Measurements from ENCODE around the gene SLCO4A1. TPM values are rescaled to one million over a fixed set of nuclear protein-coding genes. Genes with fewer than 3 reads are reported as not detected.

Gene SLCO4A1
- total and polyA plus RNA-seq, 12 donors = 1.5 to 52.7 (median 6.8) TPM

DNA sequence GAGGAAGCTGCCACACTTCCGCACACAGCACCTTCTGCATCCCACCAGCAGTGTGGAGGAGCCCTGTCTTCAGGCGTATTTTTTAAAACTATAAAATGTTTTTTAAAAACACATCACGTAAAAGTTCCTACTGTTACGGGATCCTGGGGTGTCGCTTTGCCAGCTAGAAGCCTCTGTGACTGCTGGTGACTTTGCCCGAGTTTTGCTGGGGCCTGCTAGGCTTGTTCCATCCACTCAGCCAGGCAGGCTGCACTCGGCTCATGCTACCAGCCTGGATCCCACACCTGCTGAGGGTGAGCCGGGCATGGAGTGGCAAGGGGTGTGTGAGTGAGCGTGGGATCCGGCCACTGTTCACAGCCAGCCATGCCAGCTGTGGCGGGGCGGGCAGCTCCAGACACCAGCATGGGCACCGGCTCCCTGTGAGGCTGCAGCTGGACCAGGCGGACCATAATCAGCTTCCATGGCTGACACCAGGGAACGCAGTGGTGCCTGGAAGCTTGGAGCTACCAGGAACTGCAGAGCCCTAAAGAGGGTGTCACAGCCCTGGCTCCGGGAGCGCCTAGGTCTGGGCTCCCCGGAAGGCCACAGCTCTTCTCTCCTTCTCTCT, 12.3 kb upstream of the SLCO4A1 start:
- Histone ChIP-seq H3K36me3 (no peaks in the 10 kb centered on the region), H3K27me3 (peaks cover 0 to 41% (median 19%) of the 10 kb centered on the region in 7 donors), H3K4me1 (peaks cover 0 to 16% (median 7%) of the 10 kb centered on the region in 9 donors), H3K4me3 (no peak overlapping the region), H3K27ac (no peak overlapping the region), H3K9me3 (no peaks in the 10 kb centered on the region)
- ATAC-seq = no peak
- TF ChIP-seq, protein P1, sequence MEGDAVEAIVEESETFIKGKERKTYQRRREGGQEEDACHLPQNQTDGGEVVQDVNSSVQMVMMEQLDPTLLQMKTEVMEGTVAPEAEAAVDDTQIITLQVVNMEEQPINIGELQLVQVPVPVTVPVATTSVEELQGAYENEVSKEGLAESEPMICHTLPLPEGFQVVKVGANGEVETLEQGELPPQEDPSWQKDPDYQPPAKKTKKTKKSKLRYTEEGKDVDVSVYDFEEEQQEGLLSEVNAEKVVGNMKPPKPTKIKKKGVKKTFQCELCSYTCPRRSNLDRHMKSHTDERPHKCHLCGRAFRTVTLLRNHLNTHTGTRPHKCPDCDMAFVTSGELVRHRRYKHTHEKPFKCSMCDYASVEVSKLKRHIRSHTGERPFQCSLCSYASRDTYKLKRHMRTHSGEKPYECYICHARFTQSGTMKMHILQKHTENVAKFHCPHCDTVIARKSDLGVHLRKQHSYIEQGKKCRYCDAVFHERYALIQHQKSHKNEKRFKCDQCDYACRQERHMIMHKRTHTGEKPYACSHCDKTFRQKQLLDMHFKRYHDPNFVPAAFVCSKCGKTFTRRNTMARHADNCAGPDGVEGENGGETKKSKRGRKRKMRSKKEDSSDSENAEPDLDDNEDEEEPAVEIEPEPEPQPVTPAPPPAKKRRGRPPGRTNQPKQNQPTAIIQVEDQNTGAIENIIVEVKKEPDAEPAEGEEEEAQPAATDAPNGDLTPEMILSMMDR (IDR thresholded peaks at IDR 0.05) = no peak
- DNase-seq = no peak
- 96% methylated on average over 18 of the region's 18 CpGs for WGBS, 2 donors
- intact Hi-C loops (cut with DNase I) = no loop called here

GRCh38 chr20:62631336-62632308, 10.7 kb upstream of the SLCO4A1 start:
- H3K9me3 ChIP-seq = no peaks in the 10 kb centered on the region
- H3K4me3 ChIP-seq = no peak overlapping the region
- 90 to 92% methylated on average over 23 to 24 of the region's 24 CpGs for WGBS, 2 donors
- peaks cover 0 to 8% (median 0%) of the 10 kb centered on the region in 9 donors for H3K4me1 ChIP-seq
- no peak overlapping the region for H3K27ac ChIP-seq
- intact Hi-C loops (cut with DNase I) = no loop called here
- no peak for ATAC-seq
- no peaks in the 10 kb centered on the region for H3K36me3 ChIP-seq
- H3K27me3 ChIP-seq = peaks cover 0 to 57% (median 24%) of the 10 kb centered on the region in 7 donors
- TF ChIP-seq, protein P1 (IDR thresholded peaks at IDR 0.05) = no peak
- no peak for DNase-seq

DNA sequence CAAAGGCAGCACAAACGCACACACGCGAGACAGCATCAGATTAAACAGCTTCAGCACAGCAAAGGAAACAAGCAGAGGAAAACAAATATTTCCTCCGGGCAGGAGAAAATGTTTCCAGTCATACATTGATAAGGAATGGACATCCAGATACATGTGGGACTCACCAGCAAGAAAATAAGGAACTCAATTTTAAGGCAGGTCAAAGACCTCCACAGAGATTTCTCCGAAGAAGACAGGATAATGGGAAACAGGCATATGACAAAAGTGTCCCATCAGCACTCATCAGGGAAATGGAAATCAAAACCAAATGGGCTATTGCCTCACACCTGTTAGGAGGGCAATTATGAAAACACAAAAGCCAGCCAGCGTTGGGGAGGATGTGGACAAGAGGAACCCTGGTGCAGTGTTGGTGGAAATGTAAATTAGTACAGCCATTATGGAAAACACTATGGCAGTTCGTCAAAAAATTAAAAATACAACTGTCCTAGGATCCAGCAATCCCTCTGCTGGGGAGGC, 9.7 kb upstream of the SLCO4A1 start:
- TF ChIP-seq, protein P1 (IDR thresholded peaks at IDR 0.05) = no peak
- DNase-seq (no peak), ATAC-seq (no peak)
- WGBS, 2 donors = 53 to 63% methylated on average over 7 of the region's 7 CpGs
- no peak overlapping the region for H3K27ac ChIP-seq
- intact Hi-C loops (cut with DNase I) = no loop called here
- H3K27me3 ChIP-seq = peaks cover 0 to 62% (median 25%) of the 10 kb centered on the region in 7 donors
- no peaks in the 10 kb centered on the region for H3K36me3 ChIP-seq
- peaks cover 0 to 10% (median 0%) of the 10 kb centered on the region in 9 donors for H3K4me1 ChIP-seq
- no peaks in the 10 kb centered on the region for H3K9me3 ChIP-seq
- no peak overlapping the region for H3K4me3 ChIP-seq

DNA sequence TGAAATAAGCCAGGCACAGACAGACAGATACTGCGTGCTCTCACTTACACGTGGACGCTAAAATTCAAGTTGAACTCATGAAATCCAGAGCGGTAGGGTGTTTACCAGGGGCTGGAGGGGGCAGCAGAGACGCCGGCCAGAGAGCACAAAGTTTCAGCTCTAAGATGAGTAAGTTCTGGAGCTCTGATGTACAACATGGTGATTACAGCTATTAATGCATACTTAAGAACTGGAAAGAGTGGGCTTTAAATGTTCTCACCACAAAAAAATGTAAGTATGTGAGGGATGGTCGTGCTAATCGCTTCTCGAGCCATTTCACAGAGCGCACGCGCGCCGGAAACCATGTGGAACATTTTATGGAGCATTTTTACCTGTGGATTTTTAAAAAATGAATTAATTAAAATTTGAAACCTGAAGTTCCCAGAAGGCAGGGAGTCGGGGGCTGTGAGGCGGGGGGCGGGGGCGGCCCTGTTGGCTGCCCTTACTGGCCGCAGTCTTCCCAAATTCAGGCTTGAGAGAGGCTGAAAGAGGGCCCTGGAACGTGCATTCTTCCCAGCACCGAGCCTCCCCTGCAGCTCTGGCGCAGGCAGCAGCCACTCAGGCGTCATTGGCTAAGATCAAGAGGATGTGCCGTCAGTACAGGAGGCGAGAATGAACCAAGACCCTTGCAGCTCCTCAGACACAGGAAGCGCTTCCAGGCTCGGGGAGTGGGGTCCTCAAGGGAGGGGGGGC, 8.5 kb upstream of the SLCO4A1 start:
- Histone ChIP-seq H3K36me3 (no peaks in the 10 kb centered on the region), H3K27me3 (peaks cover 0 to 74% (median 30%) of the 10 kb centered on the region in 7 donors), H3K4me3 (no peak overlapping the region), H3K27ac (no peak overlapping the region), H3K9me3 (no peaks in the 10 kb centered on the region), H3K4me1 (peaks cover 0 to 10% (median 0%) of the 10 kb centered on the region in 9 donors)
- 49 to 60% methylated on average over 27 of the region's 27 CpGs for WGBS, 2 donors
- ATAC-seq (no peak), DNase-seq (no peak)
- intact Hi-C loops (cut with DNase I) = no loop called here
- TF ChIP-seq, protein P1 (IDR thresholded peaks at IDR 0.05) = no peak
